Measurements from ENCODE around the gene OR4X2. TPM values are rescaled to one million over a fixed set of nuclear protein-coding genes. Genes with fewer than 3 reads are reported as not detected.
"Not testable (repeated sequence)": the region's sequence is repeated elsewhere in the genome, so short reads cannot be mapped to it uniquely, and the experiment has no call there.

The OR4X2 gene, protein sequence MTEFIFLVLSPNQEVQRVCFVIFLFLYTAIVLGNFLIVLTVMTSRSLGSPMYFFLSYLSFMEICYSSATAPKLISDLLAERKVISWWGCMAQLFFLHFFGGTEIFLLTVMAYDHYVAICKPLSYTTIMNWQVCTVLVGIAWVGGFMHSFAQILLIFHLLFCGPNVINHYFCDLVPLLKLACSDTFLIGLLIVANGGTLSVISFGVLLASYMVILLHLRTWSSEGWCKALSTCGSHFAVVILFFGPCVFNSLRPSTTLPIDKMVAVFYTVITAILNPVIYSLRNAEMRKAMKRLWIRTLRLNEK
- total RNA-seq, result not detected

DNA sequence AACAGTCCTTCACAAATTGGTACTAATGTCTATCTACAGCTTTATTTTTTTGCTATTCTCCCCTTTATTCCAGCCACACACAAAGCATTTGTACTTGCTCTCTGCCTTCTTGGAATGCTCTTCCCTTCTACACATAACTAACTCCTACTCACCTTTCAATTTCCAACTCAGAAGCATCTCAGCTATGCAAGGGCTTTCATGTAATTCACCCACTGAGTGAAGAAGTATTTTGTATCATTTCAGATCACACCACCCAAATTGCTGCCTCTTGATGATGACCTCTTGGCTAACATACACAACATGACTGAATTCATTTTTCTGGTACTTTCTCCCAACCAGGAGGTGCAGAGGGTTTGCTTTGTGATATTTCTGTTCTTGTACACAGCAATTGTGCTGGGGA lies at the start of gene OR4X2:
Gene OR4X2, plus strand, starts transcription at position 301 of the 400 bp plus-strand sequence. Its CDS starts 0 bp downstream, at position 301.
- intact Hi-C loops (cut with DNase I; ENCODE audit: low total_unique reads), result no loop called here
- no peak within 1 kb of the TSS for H3K4me3 ChIP-seq (ENCODE audit: low read depth, poor library complexity, severe bottlenecking)
- no peak for TF ChIP-seq POLR2A (IDR thresholded peaks at IDR 0.05)
- TF ChIP-seq, protein P1, sequence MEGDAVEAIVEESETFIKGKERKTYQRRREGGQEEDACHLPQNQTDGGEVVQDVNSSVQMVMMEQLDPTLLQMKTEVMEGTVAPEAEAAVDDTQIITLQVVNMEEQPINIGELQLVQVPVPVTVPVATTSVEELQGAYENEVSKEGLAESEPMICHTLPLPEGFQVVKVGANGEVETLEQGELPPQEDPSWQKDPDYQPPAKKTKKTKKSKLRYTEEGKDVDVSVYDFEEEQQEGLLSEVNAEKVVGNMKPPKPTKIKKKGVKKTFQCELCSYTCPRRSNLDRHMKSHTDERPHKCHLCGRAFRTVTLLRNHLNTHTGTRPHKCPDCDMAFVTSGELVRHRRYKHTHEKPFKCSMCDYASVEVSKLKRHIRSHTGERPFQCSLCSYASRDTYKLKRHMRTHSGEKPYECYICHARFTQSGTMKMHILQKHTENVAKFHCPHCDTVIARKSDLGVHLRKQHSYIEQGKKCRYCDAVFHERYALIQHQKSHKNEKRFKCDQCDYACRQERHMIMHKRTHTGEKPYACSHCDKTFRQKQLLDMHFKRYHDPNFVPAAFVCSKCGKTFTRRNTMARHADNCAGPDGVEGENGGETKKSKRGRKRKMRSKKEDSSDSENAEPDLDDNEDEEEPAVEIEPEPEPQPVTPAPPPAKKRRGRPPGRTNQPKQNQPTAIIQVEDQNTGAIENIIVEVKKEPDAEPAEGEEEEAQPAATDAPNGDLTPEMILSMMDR (IDR thresholded peaks at IDR 0.05), result no peak
- no peak for DNase-seq (ENCODE audit: low spot score in 2 of 2)

DNA sequence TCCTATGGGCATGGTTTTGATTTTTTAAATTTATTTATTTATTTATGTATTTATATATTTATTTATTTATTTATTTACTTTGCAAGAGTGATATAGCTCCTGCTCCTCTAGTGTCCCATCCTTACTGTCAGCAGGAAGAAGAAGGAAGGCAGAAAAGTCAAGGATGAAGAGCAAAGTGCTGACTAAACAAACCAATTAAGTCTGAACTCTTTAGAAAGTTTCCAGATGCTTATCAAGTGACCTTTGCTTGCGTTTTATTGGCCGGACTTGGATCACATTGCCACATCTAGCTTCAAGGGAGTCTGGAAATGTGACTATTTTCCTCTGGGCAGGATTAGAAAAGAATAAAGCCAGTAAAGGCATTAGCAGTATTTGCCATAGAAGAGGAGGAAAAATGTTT lies 37.0 kb upstream of the OR4X2 start:
- 82 to 87% methylated on average over 2 of the region's 2 CpGs for WGBS, 2 donors
- no peak for TF ChIP-seq POLR2A (IDR thresholded peaks at IDR 0.05)
- TF ChIP-seq, protein P1 (IDR thresholded peaks at IDR 0.05), result no peak
- no peak for DNase-seq (ENCODE audit: low spot score in 2 of 2)
- intact Hi-C loops (cut with DNase I; ENCODE audit: low total_unique reads), result no loop called here
- H3K4me3 ChIP-seq (ENCODE audit: low read depth, poor library complexity, severe bottlenecking), result no peak overlapping the region

DNA sequence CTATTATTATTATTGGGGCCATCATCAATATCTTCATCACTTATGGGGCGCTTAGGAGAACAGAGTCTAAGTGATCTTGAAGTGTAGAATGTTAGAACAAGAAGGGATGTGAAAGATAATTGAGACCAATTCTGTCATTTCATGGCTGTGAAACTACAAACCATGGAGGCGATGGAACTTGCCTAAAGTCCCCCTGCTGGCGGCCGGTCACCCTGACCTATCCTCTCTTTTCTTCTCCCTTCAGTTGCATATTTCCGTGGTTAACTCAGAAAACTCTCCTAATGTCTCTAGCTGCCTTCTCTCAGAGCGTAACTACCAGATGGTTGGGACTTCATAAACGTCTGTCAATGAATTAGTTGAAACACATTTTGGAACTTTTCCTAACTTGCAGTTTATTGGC lies 34.9 kb upstream of the OR4X2 start:
- no peak overlapping the region for H3K4me3 ChIP-seq (ENCODE audit: low read depth, poor library complexity, severe bottlenecking)
- 26 to 28% methylated on average over 7 of the region's 7 CpGs for WGBS, 2 donors
- intact Hi-C loops (cut with DNase I; ENCODE audit: low total_unique reads), result no loop called here
- TF ChIP-seq POLR2A (IDR thresholded peaks at IDR 0.05), result no peak
- TF ChIP-seq, protein P1 (IDR thresholded peaks at IDR 0.05), result no peak
- no peak for DNase-seq (ENCODE audit: low spot score in 2 of 2)

DNA sequence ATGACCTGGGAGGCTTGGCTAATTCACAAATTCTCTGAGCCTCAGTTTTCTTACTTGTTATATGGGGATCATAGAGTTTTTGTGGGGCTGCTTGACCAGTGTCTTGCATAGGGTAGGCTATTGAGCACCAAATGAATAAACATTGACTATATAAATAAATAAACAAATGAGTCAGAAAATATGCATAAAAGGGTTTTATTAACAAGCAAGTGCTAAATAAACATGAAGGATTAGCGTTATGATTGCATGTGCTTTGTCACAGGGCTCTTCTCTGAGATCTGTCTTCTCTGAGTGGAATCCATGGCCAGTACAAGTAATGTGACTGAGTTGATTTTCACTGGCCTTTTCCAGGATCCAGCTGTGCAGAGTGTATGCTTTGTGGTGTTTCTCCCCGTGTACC lies 28.4 kb upstream of the OR4X2 start, which contains the start of gene OR4B1:
Gene OR4B1, plus strand, starts transcription at position 301 of the 400 bp plus-strand sequence. Its CDS starts 0 bp downstream, at position 301.
- no peak within 1 kb of the TSS for H3K4me3 ChIP-seq (ENCODE audit: low read depth, poor library complexity, severe bottlenecking)

DNA sequence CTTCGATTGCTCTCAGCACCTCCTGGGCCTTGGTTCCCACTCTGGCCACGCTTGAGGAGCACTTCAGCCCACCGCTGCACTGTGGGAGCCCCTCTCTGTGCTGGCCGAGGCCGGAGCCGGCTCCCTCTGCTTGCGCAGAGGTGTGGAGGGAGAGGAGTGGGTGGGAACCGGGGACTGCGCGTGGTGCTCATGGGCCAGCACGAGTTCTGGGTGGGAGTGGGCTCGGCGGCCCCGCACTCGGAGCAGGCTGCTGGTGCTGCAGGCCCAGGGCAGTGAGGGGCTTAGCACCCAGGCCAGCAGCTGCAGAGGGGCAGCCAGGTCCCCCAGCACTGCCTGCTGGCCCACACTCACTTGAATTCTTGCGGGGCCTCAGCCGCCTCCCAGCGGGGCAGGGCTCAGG lies 16.1 kb upstream of the OR4X2 start:
- TF ChIP-seq POLR2A (IDR thresholded peaks at IDR 0.05), result no peak
- TF ChIP-seq, protein P1 (IDR thresholded peaks at IDR 0.05), result no peak
- intact Hi-C loops (cut with DNase I; ENCODE audit: low total_unique reads), result no loop called here
- no peak overlapping the region for H3K4me3 ChIP-seq (ENCODE audit: low read depth, poor library complexity, severe bottlenecking)
- 84 to 85% methylated on average over 13 to 18 of the region's 18 CpGs for WGBS, 2 donors
- no peak for DNase-seq (ENCODE audit: low spot score in 2 of 2)

More for the DNA sequence above, 28.4 kb upstream of the OR4X2 start, which contains the start of gene OR4B1:
- DNase-seq (ENCODE audit: low spot score in 2 of 2), result no peak
- WGBS, 2 donors, result 68 to 76% methylated on average over 2 of the region's 2 CpGs
- intact Hi-C loops (cut with DNase I; ENCODE audit: low total_unique reads), result no loop called here
- TF ChIP-seq POLR2A (IDR thresholded peaks at IDR 0.05), result no peak
- TF ChIP-seq, protein P1 (IDR thresholded peaks at IDR 0.05), result no peak

DNA sequence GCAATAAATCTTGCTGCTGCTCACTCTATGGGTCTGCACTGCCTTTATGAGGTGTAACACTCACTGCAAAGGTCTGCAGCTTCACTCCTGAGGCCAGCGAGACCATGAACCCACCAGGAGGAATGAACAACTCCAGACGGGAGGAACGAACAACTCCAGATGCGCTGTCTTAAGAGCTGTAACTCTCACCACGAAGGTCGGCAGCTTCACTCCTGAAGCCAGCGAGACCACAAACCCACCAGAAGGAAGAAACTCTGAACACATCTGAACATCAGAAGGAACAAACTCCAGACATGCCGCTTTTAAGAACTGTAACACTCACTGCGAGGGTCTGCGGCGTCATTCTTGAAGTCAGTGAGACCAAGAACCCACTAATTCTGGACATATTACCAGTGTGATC lies 14.8 kb upstream of the OR4X2 start:
- DNase-seq (ENCODE audit: low spot score in 2 of 2); H3K4me3 ChIP-seq (ENCODE audit: low read depth, poor library complexity, severe bottlenecking); intact Hi-C loops (cut with DNase I; ENCODE audit: low total_unique reads): not testable (repeated sequence)
- 86 to 90% methylated on average over 11 of the region's 11 CpGs for WGBS, 2 donors
